PFSK-1 (cell line): Measurements from ENCODE around the gene SEMA4B.

ENCODE experiments used
- POLR2AphosphoS5 ChIP-seq: IDR thresholded peaks from 2 replicates; pipeline ENCODE4 v1.6.1; 2012; ENCODE audit warnings: low read depth, mild to moderate bottlenecking, control low read depth, low read length, moderate library complexity
- TAF1 ChIP-seq: IDR thresholded peaks from 2 replicates; pipeline ENCODE4 v1.6.1; 2012; ENCODE audit warnings: low read length, control low read depth, borderline replicate concordance; ENCODE audit not compliant: insufficient read depth

DNA sequence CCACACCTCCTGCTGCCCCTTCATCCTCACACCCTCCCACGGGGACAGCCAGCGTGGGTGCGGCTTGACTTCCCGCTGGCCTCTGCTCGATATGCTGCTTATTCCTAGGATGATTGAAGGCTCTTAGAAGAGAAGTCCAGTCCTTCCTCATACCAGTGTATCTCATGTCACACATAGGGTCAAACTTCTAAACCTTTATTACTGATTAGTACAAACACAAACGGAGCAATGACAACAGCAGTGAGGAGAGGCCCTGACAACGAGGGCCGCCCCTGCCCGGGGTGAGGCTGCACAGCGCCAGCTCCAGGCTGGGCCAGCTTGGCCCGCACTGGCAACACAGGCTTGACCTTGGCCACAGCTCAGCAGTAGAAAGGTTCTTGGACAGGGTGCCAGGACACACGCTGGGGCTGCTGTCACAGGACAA is 29.0 kb downstream of the SEMA4B start:
- TF ChIP-seq TAF1 (no peak), POLR2AphosphoS5 (no peak)
